ENCODE measurements around the gene HSPA12A.

GRCh38 chr10:116769368-116769767 lies 27.0 kb upstream of the HSPA12A start:
- TF ChIP-seq CTCF (IDR thresholded peaks at IDR 0.05) (no peak), POLR2A (IDR thresholded peaks at IDR 0.05) (no peak), POLR2AphosphoS5 (IDR thresholded peaks at IDR 0.05) (no peak)

Data from prostate gland (tissue), 2 donors.